Fibroblast of villous mesenchyme (primary cell): ENCODE data around the gene DTD1. TPM values are rescaled to one million over a fixed set of nuclear protein-coding genes. Genes with fewer than 3 reads are reported as not detected.

Source experiments
- DNase-seq: peaks from one replicate; pipeline ENCODE4 v3.0.0-alpha.2; 2010; ENCODE audit warnings: low read depth
- H3K4me3 ChIP-seq: 2 replicates; pipeline ENCODE4 v1.5.1; 2011; ENCODE audit warnings: low read depth, mild to moderate bottlenecking, low read length
- total RNA-seq: library from RNA; depleted of rRNA; stranded (reverse); fragments of >200 nt; gene quantifications from 2 replicates; pipeline ENCODE4 v1.2.3, GENCODE V29; 2012
- TF ChIP-seq, protein P1 (sequence below): IDR thresholded peaks from 2 replicates; pipeline ENCODE4 v1.5.1; 2012; ENCODE audit warnings: low read depth, mild to moderate bottlenecking, low read length; ENCODE audit not compliant: insufficient read depth

The DTD1 gene
- total RNA-seq, 1 donor, result 47.1 TPM

DNA sequence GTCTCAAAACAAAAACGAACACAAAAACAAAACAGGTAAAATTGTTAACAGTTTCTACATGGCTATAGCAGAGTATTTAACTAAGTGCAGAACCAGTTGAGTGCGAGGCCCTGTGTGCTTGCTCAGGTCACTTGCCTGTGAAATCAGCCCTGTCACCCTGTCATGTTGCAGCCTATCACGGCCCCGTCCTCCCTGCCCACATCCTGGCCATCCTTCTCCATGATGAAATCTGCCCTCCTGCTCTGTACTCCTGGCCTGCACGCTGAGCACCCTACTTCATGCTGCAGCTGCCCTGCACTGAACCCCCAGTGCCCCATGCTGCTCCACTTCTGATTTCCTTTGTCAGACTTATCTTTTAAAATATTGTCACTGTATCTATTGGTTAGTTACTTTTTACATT lies 62.4 kb downstream of the DTD1 start:
- TF ChIP-seq, protein P1, sequence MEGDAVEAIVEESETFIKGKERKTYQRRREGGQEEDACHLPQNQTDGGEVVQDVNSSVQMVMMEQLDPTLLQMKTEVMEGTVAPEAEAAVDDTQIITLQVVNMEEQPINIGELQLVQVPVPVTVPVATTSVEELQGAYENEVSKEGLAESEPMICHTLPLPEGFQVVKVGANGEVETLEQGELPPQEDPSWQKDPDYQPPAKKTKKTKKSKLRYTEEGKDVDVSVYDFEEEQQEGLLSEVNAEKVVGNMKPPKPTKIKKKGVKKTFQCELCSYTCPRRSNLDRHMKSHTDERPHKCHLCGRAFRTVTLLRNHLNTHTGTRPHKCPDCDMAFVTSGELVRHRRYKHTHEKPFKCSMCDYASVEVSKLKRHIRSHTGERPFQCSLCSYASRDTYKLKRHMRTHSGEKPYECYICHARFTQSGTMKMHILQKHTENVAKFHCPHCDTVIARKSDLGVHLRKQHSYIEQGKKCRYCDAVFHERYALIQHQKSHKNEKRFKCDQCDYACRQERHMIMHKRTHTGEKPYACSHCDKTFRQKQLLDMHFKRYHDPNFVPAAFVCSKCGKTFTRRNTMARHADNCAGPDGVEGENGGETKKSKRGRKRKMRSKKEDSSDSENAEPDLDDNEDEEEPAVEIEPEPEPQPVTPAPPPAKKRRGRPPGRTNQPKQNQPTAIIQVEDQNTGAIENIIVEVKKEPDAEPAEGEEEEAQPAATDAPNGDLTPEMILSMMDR, result no peak
- DNase-seq, result no peak
- no peak overlapping the region for H3K4me3 ChIP-seq

DNA sequence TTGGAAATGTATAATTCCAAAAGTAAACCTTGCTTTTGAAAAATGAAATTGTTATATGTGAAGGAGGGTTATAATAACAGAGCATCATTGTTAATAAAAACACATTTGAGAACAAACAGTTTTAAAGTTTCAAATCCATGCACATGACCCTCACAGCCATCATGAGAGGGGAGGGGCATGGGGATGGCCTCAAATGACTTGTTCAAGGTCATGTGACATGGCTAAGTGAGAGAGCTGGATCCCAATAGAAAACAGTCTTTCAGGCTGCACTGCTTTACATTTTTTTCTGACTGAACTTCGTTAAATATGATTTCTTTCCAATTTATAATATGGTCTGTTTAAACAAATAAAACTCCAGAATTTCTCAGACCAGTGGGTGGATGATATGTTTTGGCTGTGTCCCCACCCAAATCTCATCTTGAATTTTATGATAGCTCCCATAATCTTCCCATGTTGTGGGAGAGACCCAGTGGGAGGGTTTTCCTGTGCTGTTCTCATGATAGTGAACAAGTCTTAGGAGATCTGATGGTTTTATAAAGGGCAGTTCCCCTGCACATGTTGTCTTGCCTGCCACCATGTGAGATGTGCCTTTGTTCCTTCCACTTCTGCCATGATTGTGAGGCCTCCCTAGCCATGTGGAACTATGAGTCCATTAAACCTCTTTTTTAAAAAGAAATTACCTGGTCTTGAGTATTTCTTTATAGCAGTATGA lies 66.0 kb downstream of the DTD1 start:
- H3K4me3 ChIP-seq, result no peak overlapping the region
- no peak for DNase-seq
- TF ChIP-seq, protein P1, result no peak

DNA sequence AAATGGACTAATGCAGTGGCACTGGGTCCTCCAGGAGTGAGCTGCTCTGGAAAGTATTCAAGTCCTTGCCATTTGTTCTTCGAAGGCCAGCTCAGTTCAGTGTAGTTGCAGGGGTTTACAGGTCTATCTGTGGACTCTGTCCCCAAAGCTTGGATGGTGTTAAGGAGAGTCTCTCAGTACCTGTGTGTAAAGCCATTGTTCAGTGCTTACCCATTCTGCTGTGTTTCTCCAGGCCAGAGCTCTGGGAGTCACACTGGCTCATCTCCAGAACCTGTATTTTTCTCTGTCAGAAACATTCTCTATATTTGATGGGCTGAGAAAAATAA lies 66.6 kb downstream of the DTD1 start:
- no peak for DNase-seq
- no peak overlapping the region for H3K4me3 ChIP-seq
- TF ChIP-seq, protein P1, result no peak

DNA sequence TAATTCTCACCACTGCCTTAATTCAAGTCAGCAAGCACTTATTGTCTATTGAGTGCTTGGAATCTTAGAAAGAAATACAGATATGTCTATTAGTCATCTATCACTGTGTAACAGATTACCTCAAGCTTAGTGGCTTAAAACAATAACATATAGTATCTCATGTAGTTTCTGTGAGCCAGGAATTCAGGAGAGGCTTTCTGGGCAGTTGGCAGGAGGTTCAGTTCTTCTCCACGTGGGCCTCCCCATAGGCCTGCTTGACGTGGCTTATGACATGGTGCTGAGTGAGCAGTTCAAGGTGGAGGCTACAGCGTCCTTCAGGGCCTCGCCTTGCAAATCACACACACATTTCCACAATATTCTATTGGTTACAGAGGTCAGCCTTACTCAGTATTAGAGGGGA lies 69.7 kb downstream of the DTD1 start:
- TF ChIP-seq, protein P1, result no peak
- no peak overlapping the region for H3K4me3 ChIP-seq
- no peak for DNase-seq

DNA sequence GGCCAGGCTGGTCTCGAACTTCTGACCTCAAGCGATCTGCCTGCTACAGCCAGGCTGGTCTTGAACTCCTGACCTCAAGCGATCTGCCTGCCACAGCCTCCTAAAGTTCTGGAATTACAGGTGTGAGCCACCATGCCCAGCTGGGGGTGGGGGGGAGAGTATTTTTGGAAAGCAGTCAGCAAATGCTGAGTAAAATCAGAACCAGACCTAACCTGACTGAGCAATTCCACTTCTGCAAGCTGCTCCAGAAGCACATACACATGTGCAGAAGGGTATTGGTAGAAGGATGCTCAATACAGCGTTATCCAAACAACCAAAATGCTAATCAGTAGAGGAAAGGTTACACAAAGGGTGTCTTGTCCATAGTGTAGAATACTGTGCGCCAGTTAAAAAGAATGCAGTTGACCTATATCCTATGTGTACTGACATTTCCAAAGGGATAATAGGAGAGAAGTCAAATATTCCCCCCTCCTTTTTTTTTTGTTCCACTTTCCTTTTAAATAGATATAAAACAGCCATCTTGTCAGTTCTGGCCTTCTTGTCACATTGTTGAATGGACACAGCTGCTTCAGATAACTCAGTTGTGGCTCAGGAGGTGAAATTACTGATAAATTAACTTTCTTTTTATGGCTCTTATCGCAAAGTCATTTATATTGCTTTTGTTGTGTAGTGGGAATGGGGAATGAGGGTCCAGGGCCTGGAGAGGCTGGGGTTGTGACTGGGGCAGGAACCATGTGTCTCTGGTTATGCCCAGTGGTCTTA lies 74.6 kb downstream of the DTD1 start:
- DNase-seq, result no peak
- no peak overlapping the region for H3K4me3 ChIP-seq
- TF ChIP-seq, protein P1, result no peak

DNA sequence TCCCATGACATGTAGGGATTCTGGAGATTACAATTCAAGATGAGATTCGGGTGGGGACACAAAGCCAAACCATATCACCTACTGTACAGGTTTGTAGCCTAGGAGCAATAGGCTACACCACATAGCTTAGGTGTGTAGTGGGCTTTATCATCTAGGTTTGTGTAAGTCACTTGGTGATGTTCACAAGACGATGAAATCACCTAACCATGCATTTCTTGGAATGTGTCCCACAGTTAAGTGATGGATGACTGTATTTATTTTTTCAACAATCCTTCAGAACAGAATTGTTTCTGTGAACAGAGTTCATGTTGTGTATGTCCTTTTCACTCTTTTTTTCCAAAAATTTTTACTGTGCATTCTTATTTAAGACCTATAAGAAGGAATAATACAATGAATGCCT lies 76.1 kb downstream of the DTD1 start:
- no peak overlapping the region for H3K4me3 ChIP-seq
- DNase-seq, result no peak
- TF ChIP-seq, protein P1, result no peak
